Naive thymus-derived CD4-positive, alpha-beta T cell (primary cell): ENCODE results near the gene ABCA2. TPM values are rescaled to one million over a fixed set of nuclear protein-coding genes. Genes with fewer than 3 reads are reported as not detected.

ENCODE experiments used
- ATAC-seq: fragments of 150-1000 bp; cut with Tn5 transposase; 2 replicates; pipeline ENCODE4 v1.10.0; 2021; ENCODE audit warnings: mild to moderate bottlenecking, moderate library complexity
- CTCF ChIA-PET: fragments of 350-600 bp; sonication (Branson Sonifier 250); formaldehyde crosslinking; loops from one replicate; lab custom pipeline; 2021; ENCODE audit warnings: antibody characterized with exemption; lab: Charles Lee
- POLR2A ChIA-PET: fragments of 350-600 bp; sonication (Branson Sonifier 250); formaldehyde crosslinking; loops from one replicate; lab custom pipeline; 2021; ENCODE audit warnings: antibody characterized with exemption, inconsistent platforms; lab: Charles Lee
- DNase-seq, 9 donors: peaks; one replicate each; pipeline versions ENCODE4 v3.0.0 to v3.0.0-alpha.2; 2020 to 2022; ENCODE audit warnings: mixed read lengths in 1 of 9
- H3K27ac ChIP-seq: one replicate; pipeline ENCODE4 v1.7.0; 2013; ENCODE audit warnings: mild to moderate bottlenecking, low read depth, low read length, moderate library complexity
- H3K27me3 ChIP-seq, 2 donors: one replicate each; pipeline ENCODE4 v1.7.0; 2013; ENCODE audit warnings: low read length in 2 of 2, mild to moderate bottlenecking in 2 of 2, moderate library complexity in 2 of 2; ENCODE audit not compliant: control insufficient read depth in 2 of 2, insufficient read depth in 2 of 2
- H3K36me3 ChIP-seq, 3 experiments: 1 replicate in 2 of 3; 2 replicates in 1 of 3; pipeline ENCODE4 v1.7.0; 2013; ENCODE audit warnings: low read length in 3 of 3, mild to moderate bottlenecking in 3 of 3, moderate library complexity in 1 of 3; ENCODE audit not compliant: insufficient read depth in 3 of 3, control insufficient read depth in 2 of 3
- H3K4me1 ChIP-seq, 2 donors: one replicate each; pipeline ENCODE4 v1.7.0; 2013; ENCODE audit warnings: low read length in 2 of 2, mild to moderate bottlenecking in 2 of 2, moderate library complexity in 1 of 2; ENCODE audit not compliant: control insufficient read depth in 2 of 2, insufficient read depth in 2 of 2
- H3K4me3 ChIP-seq: 2 replicates; pipeline ENCODE4 v1.7.0; 2013; ENCODE audit warnings: mild to moderate bottlenecking, low read length
- H3K9me3 ChIP-seq, 3 experiments: 1 replicate in 2 of 3; 2 replicates in 1 of 3; pipeline ENCODE4 v1.7.0; 2013; ENCODE audit warnings: low read length in 3 of 3; ENCODE audit not compliant: control insufficient read depth in 2 of 3
- H3K27ac Mint-ChIP-seq, 9 donors: one replicate each; pipeline ENCODE4 v1.8.0; 2020 to 2022; ENCODE audit warnings: mixed read lengths in 9 of 9, mild to moderate bottlenecking in 8 of 9, moderate library complexity in 5 of 9, inconsistent platforms in 2 of 9
- H3K27me3 Mint-ChIP-seq, 5 donors: one replicate each; pipeline ENCODE4 v1.8.0; 2021 to 2022; ENCODE audit warnings: mixed read lengths in 5 of 5, mild to moderate bottlenecking in 1 of 5
- H3K36me3 Mint-ChIP-seq, 5 donors: one replicate each; pipeline ENCODE4 v1.8.0; 2020 to 2022; ENCODE audit warnings: mixed read lengths in 5 of 5, mild to moderate bottlenecking in 3 of 5, inconsistent platforms in 1 of 5
- H3K4me1 Mint-ChIP-seq, 7 donors: one replicate each; pipeline ENCODE4 v1.8.0; 2020 to 2022; ENCODE audit warnings: mixed read lengths in 7 of 7, mild to moderate bottlenecking in 3 of 7, inconsistent platforms in 1 of 7
- H3K4me3 Mint-ChIP-seq, 10 donors: one replicate each; pipeline ENCODE4 v1.8.0; 2020 to 2022; ENCODE audit warnings: mild to moderate bottlenecking in 10 of 10, mixed read lengths in 10 of 10, moderate library complexity in 6 of 10, inconsistent platforms in 2 of 10
- H3K9me3 Mint-ChIP-seq, 11 donors: one replicate each; pipeline ENCODE4 v1.8.0; 2020 to 2022; ENCODE audit warnings: mixed read lengths in 11 of 11, mild to moderate bottlenecking in 4 of 11, inconsistent platforms in 1 of 11, moderate library complexity in 1 of 11
- intact Hi-C, 2 donors: fragments of 100-400 bp; cut with micrococcal nuclease; formaldehyde crosslinking; loops; one replicate each; pipeline ENCODE4 v1.15.1; 2023
- polyA plus RNA-seq, 2 donors: library from polyadenylated mRNA; unstranded; fragments of 300-500 nt; fragmentation: Illumina TruSeq; gene quantifications; one replicate each; pipeline ENCODE4 v1.2.3, GENCODE V29; 2021
- total RNA-seq, 6 experiments: library from RNA in 5 of 6; stranded (reverse) in 5 of 6; gene quantifications; 1 replicate in 5 of 6; 2 replicates in 1 of 6; pipeline ENCODE4 v1.2.3 and lab custom pipeline; 2021 to 2026

Gene ABCA2, protein sequence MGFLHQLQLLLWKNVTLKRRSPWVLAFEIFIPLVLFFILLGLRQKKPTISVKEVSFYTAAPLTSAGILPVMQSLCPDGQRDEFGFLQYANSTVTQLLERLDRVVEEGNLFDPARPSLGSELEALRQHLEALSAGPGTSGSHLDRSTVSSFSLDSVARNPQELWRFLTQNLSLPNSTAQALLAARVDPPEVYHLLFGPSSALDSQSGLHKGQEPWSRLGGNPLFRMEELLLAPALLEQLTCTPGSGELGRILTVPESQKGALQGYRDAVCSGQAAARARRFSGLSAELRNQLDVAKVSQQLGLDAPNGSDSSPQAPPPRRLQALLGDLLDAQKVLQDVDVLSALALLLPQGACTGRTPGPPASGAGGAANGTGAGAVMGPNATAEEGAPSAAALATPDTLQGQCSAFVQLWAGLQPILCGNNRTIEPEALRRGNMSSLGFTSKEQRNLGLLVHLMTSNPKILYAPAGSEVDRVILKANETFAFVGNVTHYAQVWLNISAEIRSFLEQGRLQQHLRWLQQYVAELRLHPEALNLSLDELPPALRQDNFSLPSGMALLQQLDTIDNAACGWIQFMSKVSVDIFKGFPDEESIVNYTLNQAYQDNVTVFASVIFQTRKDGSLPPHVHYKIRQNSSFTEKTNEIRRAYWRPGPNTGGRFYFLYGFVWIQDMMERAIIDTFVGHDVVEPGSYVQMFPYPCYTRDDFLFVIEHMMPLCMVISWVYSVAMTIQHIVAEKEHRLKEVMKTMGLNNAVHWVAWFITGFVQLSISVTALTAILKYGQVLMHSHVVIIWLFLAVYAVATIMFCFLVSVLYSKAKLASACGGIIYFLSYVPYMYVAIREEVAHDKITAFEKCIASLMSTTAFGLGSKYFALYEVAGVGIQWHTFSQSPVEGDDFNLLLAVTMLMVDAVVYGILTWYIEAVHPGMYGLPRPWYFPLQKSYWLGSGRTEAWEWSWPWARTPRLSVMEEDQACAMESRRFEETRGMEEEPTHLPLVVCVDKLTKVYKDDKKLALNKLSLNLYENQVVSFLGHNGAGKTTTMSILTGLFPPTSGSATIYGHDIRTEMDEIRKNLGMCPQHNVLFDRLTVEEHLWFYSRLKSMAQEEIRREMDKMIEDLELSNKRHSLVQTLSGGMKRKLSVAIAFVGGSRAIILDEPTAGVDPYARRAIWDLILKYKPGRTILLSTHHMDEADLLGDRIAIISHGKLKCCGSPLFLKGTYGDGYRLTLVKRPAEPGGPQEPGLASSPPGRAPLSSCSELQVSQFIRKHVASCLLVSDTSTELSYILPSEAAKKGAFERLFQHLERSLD (N-terminal part only)
- 100 to 1,000 TPM in 1 of 5 experiments, 10 to 100 TPM in 4; 18.4 to 112 (median 26.7) TPM for total RNA-seq
- 1 to 10 TPM; 1.8 to 2.5 TPM for polyA plus RNA-seq
- 48.6 reads per million, percentile 70 among the genes with 10 or more reads in this experiment for total RNA-seq (lab: John Stamatoyannopoulos, UW)

DNA sequence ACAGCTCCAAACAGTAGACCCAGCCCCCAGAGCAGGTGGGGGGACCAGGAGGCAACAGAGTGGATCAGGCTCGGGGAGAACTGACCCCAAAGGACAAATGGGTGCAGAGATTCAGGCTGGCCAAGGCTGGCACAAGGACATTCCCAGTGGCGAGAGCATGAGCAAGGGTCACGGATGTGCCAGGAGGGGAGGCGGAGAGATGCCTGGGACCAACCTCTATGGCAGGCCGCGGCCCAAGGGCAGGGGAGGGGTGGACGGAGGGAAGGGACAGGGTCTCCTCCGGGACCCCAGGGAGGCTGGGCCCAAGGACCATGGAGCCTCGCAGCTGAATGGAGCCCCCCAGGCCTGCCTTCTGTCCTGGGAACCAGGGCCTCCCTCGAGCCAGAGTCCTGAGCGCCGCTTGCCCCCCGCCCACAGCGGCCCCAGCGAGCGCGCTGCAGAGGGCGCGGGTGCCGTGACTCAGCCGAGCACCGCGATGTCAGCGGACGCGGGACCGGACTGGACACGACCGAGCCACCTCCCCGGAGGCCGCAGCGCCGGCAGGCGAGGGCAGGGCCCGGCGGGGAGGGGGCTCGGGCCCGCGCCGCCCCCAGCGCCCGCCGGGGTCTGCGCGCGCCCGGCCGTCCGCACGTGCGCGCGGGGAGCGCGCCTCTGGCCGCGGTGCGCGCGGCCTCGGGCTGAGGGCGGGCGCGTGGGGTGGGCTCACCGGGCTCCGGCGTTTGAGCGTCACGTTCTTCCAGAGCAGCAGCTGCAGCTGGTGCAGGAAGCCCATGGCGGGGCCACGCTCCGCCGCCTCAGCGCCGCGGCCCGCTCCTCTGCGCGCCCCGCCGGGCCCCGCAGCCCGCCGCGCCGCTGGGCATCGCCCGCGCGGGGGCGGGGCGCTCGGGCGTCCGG, at the start of gene ABCA2:
TSS of gene ABCA2 (minus strand) at position 869 of the 894 bp plus-strand sequence. CDS start at position 772, 97 bp downstream.
- Mint-ChIP-seq H3K9me3 (no peaks in the 10 kb centered on the region), H3K36me3 (no peaks in the 10 kb centered on the region), H3K4me3 (peak within 1 kb of the TSS; percentile 74 to 94 (median 84)), H3K27me3 (peaks cover 0 to 11% (median 0%) of the 10 kb centered on the region in 5 donors), H3K4me1 (peaks cover 13 to 32% (median 30%) of the 10 kb centered on the region in 7 donors), H3K27ac (peak within 1 kb of the TSS in 6 of 9 donors; percentile 31 to 71 (median 66))
- ChIA-PET CTCF (interaction anchor here (0.6 to 2.3 kb wide), 4 partner anchors 8 to 167 kb away, joined by 3 to 15 read pairs (median 3); no protein-coding TSS in a partner anchor), POLR2A (interaction anchor here (0.5 to 1.7 kb wide), 4 partner anchors 8 to 77 kb away, joined by 3 to 7 read pairs (median 4); partner anchors contain the start of gene PAXX)
- DNase-seq (no peak), ATAC-seq (no peak)
- Histone ChIP-seq H3K4me3 (peak within 1 kb of the TSS; percentile 69), H3K36me3 (no peaks in the 10 kb centered on the region), H3K9me3 (no peaks in the 10 kb centered on the region), H3K27me3 (no peaks in the 10 kb centered on the region), H3K27ac (peak within 1 kb of the TSS; percentile 51), H3K4me1 (peaks cover 49 to 51% of the 10 kb centered on the region in 2 donors)
- intact Hi-C loops = loop anchor here (1.0 to 2.0 kb wide), 2 partner anchors 35 to 43 kb away; partner anchors contain the start of genes PAXX (in 1 of the 2) and SAPCD2 (in 1 of the 2)

DNA sequence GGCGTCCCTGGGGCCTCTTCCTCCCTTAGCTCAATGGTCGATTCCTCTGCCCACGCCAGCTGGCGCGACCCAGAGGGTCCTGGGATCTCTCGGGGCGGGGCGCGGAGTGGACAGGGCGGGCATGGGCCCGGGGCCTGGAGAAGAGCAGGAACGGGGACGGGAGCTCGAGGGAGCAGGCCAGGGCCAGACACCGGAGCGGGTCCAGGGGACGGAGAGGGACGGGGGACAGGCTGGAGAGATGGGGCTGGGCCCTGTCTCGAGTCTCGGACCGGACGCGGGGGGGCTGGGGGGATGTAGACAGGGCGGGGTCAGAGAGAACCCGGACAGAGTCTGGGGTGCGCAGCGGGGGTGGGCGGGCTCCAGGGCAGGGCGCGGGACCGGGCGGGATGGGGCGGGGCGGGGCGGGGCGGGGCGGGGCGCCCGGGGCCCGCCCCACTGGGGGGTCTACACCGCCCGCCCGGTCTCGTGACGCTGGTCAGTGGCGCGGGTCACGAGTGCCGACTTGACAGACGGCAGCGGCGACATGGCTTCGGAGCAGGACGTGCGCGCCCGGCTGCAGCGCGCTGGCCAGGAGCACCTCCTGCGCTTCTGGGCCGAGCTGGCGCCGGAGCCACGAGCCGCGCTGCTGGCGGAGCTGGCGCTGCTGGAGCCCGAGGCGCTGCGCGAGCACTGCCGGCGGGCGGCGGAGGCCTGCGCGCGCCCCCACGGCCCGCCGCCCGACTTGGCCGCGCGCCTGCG, 49.1 kb upstream of the ABCA2 start, which contains the start of gene UAP1L1:
TSS of gene UAP1L1 (plus strand) at position 508 of the 738 bp plus-strand sequence. CDS start at position 524, 16 bp downstream.
- peak within 1 kb of the TSS; percentile 47 for H3K4me3 ChIP-seq
- ATAC-seq (peak; percentile 81), DNase-seq (peak in 7 of 9 donors; percentile 29 to 71 (median 39))
- intact Hi-C loops = loop anchor here (1.0 kb wide), 3 partner anchors 9 to 18 kb away; partner anchors contain the start of gene MAN1B1 (in 2 of the 2)
- H3K27me3 ChIP-seq = no peaks in the 10 kb centered on the region
- H3K27ac Mint-ChIP-seq = peak within 1 kb of the TSS in 3 of 9 donors; percentile 28 to 38 (median 30)
- H3K4me1 Mint-ChIP-seq = peaks cover 0 to 16% (median 0%) of the 10 kb centered on the region in 7 donors
- no peaks in the 10 kb centered on the region for H3K9me3 Mint-ChIP-seq
- no peaks in the 10 kb centered on the region for H3K9me3 ChIP-seq
- no peaks in the 10 kb centered on the region for H3K27me3 Mint-ChIP-seq
- peak within 1 kb of the TSS; percentile 70 for H3K27ac ChIP-seq
- peak within 1 kb of the TSS; percentile 53 to 83 (median 75) for H3K4me3 Mint-ChIP-seq
- H3K4me1 ChIP-seq = peaks cover 6 to 8% of the 10 kb centered on the region in 2 donors
- POLR2A ChIA-PET = interaction anchor here (1.2 to 3.0 kb wide), 4 partner anchors 9 to 53 kb away, joined by 4 to 18 read pairs (median 10); partner anchors contain the start of gene MAN1B1
- CTCF ChIA-PET = interaction anchor here (0.5 to 0.7 kb wide), 2 partner anchors 13 to 125 kb away, joined by 3 read pairs; no protein-coding TSS in a partner anchor
- H3K36me3 ChIP-seq = peaks cover 0 to 18% (median 0%) of the 10 kb centered on the region in 3 experiments
- H3K36me3 Mint-ChIP-seq = peaks cover 0 to 4% (median 0%) of the 10 kb centered on the region in 5 donors

DNA sequence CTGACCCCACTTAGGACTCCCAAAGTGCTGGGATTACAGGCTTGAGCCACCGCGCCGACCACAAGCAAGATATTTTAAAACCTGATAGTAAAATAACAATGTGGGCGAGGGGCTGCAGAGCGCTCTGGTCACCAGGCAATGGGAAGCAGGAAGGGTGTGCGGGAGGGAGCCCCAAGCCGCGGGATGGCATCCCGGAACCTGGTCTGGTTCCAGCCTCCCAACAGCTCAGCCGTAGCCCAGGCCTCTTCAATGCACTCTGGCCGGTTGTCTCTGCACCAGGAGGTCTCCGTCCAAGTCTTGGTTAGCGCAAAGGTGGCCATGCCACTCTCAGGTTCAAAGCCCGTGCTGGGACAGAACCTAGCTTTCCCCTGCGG, 48.6 kb upstream of the ABCA2 start:
- H3K9me3 Mint-ChIP-seq = no peaks in the 10 kb centered on the region
- ATAC-seq = no peak
- no peaks in the 10 kb centered on the region for H3K27me3 ChIP-seq
- no peak for DNase-seq
- peak overlapping the region; percentile 10 for H3K27ac ChIP-seq
- CTCF ChIA-PET = interaction anchor here (0.5 kb wide), 1 partner anchor 126 kb away, joined by 3 read pairs; no protein-coding TSS in a partner anchor
- no peaks in the 10 kb centered on the region for H3K9me3 ChIP-seq
- H3K27ac Mint-ChIP-seq = peak overlapping the region in 2 of 9 donors; percentile 28 to 38
- peaks cover 0 to 12% (median 0%) of the 10 kb centered on the region in 3 experiments for H3K36me3 ChIP-seq
- H3K4me3 Mint-ChIP-seq = peak overlapping the region; percentile 25 to 80 (median 66)
- H3K27me3 Mint-ChIP-seq = no peaks in the 10 kb centered on the region
- H3K4me3 ChIP-seq = no peak overlapping the region
- H3K4me1 ChIP-seq = peaks cover 6 to 8% of the 10 kb centered on the region in 2 donors
- H3K4me1 Mint-ChIP-seq = peaks cover 0 to 19% (median 0%) of the 10 kb centered on the region in 7 donors
- intact Hi-C loops = loop anchor here (1.0 kb wide), 3 partner anchors 9 to 19 kb away; partner anchors contain the start of gene MAN1B1 (in 2 of the 2)
- peaks cover 0 to 2% (median 0%) of the 10 kb centered on the region in 5 donors for H3K36me3 Mint-ChIP-seq
- POLR2A ChIA-PET = interaction anchor here (1.2 to 3.0 kb wide), 4 partner anchors 9 to 53 kb away, joined by 4 to 18 read pairs (median 10); partner anchors contain the start of gene MAN1B1

DNA sequence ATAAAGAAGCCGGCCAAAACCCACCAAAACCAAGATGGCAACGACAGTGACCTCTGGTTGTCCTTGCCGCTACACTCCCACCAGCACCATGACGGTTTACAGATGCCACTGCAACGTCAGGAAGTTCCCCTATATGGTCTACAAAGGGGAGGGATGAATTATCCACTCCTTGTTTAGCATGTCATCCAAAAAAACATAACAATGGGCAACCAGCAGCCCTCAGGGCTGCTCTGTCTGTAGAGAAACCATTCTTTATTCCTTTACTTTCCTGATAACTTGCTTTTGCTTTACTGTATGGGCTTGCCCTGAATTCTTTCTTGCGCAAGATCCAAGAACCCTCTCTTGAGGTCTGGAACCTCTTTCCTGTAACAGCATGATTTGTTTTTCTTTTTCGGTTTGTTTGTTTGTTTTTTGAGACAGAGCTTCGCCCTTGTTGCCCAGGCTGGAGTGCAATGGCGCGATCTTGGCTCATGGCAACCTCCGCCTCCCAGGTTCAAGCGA, 47.3 kb upstream of the ABCA2 start:
- Mint-ChIP-seq H3K27ac (no peak overlapping the region), H3K4me1 (peaks cover 6 to 31% (median 9%) of the 10 kb centered on the region in 7 donors), H3K36me3 (peaks cover 0 to 2% (median 0%) of the 10 kb centered on the region in 5 donors), H3K27me3 (no peaks in the 10 kb centered on the region), H3K4me3 (peak overlapping the region in 3 of 10 donors; percentile 14 to 75 (median 21)), H3K9me3 (no peaks in the 10 kb centered on the region)
- ATAC-seq = no peak
- Histone ChIP-seq H3K27me3 (no peaks in the 10 kb centered on the region), H3K4me3 (no peak overlapping the region), H3K27ac (no peak overlapping the region), H3K4me1 (peaks cover 13 to 15% of the 10 kb centered on the region in 2 donors), H3K9me3 (no peaks in the 10 kb centered on the region), H3K36me3 (peaks cover 0 to 3% (median 0%) of the 10 kb centered on the region in 3 experiments)
- ChIA-PET POLR2A (interaction anchor here (3.0 kb wide), 1 partner anchor 7 kb away, joined by 13 read pairs; no protein-coding TSS in a partner anchor), CTCF (no interaction called here)
- intact Hi-C loops = no loop called here
- no peak for DNase-seq
